Natural killer cell treated with Interleukin-12 subunit alpha and Interleukin-12 subunit beta and Interleukin-15 and Interleukin-18, amount 100 ng/mL, for 72 hours (primary cell): Measurements from ENCODE around the gene IL18R1. TPM values are rescaled to one million over a fixed set of nuclear protein-coding genes. Genes with fewer than 3 reads are reported as not detected.

Experiments
- ATAC-seq, 2 donors: fragments of 150-1000 bp; cut with Tn5 transposase in 1 of 2; sonication (Bioruptor Pico), chemical (Tn5 transposase) in 1 of 2; 2 replicates each; pipeline ENCODE4 v1.10.0; 2021
- DNase-seq: peaks from one replicate; pipeline ENCODE4 v3.0.0; 2022; ENCODE audit warnings: low spot score
- H3K27ac Mint-ChIP-seq, 2 donors: 1 replicate in 1 of 2; 2 replicates in 1 of 2; pipeline ENCODE4 v1.8.0; 2022; ENCODE audit warnings: mixed read lengths in 2 of 2, mild to moderate bottlenecking in 1 of 2, moderate library complexity in 1 of 2
- H3K27me3 Mint-ChIP-seq, 2 donors: 1 replicate in 1 of 2; 2 replicates in 1 of 2; pipeline ENCODE4 v1.8.0; 2022; ENCODE audit warnings: mixed read lengths in 2 of 2
- H3K36me3 Mint-ChIP-seq: one replicate; pipeline ENCODE4 v1.8.0; 2022; ENCODE audit warnings: mixed read lengths
- H3K4me1 Mint-ChIP-seq, 2 donors: 1 replicate in 1 of 2; 2 replicates in 1 of 2; pipeline ENCODE4 v1.8.0; 2022; ENCODE audit warnings: low read depth in 2 of 2, mixed read lengths in 2 of 2, mild to moderate bottlenecking in 1 of 2
- H3K4me3 Mint-ChIP-seq: one replicate; pipeline ENCODE4 v1.8.0; 2022; ENCODE audit warnings: mixed read lengths
- H3K9me3 Mint-ChIP-seq: 2 replicates; pipeline ENCODE4 v1.8.0; 2022; ENCODE audit warnings: mixed read lengths
- total RNA-seq, 2 donors: library from RNA; stranded (reverse); gene quantifications; one replicate each; pipeline ENCODE4 v1.2.3, GENCODE V29; 2022

The IL18R1 gene
- total RNA-seq, 2 donors from 2014 or later: 135 to 219 TPM

GRCh38 chr2:102335871-102336366, 19.7 kb upstream of the IL18R1 start:
- H3K27ac Mint-ChIP-seq: peak overlapping the region in 1 of 2 donors; percentile 71
- H3K4me3 Mint-ChIP-seq: no peak overlapping the region
- H3K36me3 Mint-ChIP-seq: peaks cover 7% of the 10 kb centered on the region
- peaks cover 6% of the 10 kb centered on the region for H3K9me3 Mint-ChIP-seq
- H3K27me3 Mint-ChIP-seq: peaks cover 2 to 7% of the 10 kb centered on the region in 2 donors
- H3K4me1 Mint-ChIP-seq: peaks cover 19 to 39% of the 10 kb centered on the region in 2 donors
- DNase-seq (no peak), ATAC-seq (peak in 1 of 2 donors; percentile 66)

- Mint-ChIP-seq H3K4me1 (peaks cover 19 to 39% of the 10 kb centered on the region in 2 donors), H3K4me3 (no peak overlapping the region), H3K9me3 (peaks cover 6% of the 10 kb centered on the region), H3K27me3 (peaks cover 2 to 7% of the 10 kb centered on the region in 2 donors), H3K27ac (no peak overlapping the region), H3K36me3 (peaks cover 7% of the 10 kb centered on the region)
- no peak for DNase-seq
- no peak for ATAC-seq
Measured at GRCh38 chr2:102336502-102336945, 19.1 kb upstream of the IL18R1 start.

GRCh38 chr2:102337012-102337411, 18.6 kb upstream of the IL18R1 start:
- peaks cover 6% of the 10 kb centered on the region for H3K9me3 Mint-ChIP-seq
- H3K4me3 Mint-ChIP-seq: no peak overlapping the region
- H3K27ac Mint-ChIP-seq: no peak overlapping the region
- H3K4me1 Mint-ChIP-seq: peaks cover 19 to 38% of the 10 kb centered on the region in 2 donors
- ATAC-seq: no peak
- H3K27me3 Mint-ChIP-seq: peaks cover under 1 to 7% of the 10 kb centered on the region in 2 donors
- DNase-seq: no peak
- H3K36me3 Mint-ChIP-seq: peaks cover 7% of the 10 kb centered on the region

GRCh38 chr2:102337481-102338386, 17.9 kb upstream of the IL18R1 start:
- H3K4me1 Mint-ChIP-seq: peaks cover 19 to 31% of the 10 kb centered on the region in 2 donors
- peaks cover under 1% of the 10 kb centered on the region for H3K36me3 Mint-ChIP-seq
- peaks cover under 1% of the 10 kb centered on the region for H3K9me3 Mint-ChIP-seq
- no peaks in the 10 kb centered on the region for H3K27me3 Mint-ChIP-seq
- ATAC-seq (peak in 1 of 2 donors; percentile 72), DNase-seq (no peak)
- peak overlapping the region in 1 of 2 donors; percentile 43 for H3K27ac Mint-ChIP-seq
- H3K4me3 Mint-ChIP-seq: peak overlapping the region; percentile 34

- DNase-seq: no peak
- Mint-ChIP-seq H3K4me1 (peaks cover 8 to 14% of the 10 kb centered on the region in 2 donors), H3K27me3 (no peaks in the 10 kb centered on the region), H3K9me3 (no peaks in the 10 kb centered on the region), H3K4me3 (no peak overlapping the region), H3K27ac (no peak overlapping the region), H3K36me3 (no peaks in the 10 kb centered on the region)
- ATAC-seq: no peak
Measured at GRCh38 chr2:102340778-102341177, 14.8 kb upstream of the IL18R1 start.

GRCh38 chr2:102342888-102343287, 12.7 kb upstream of the IL18R1 start:
- Mint-ChIP-seq H3K4me3 (no peak overlapping the region), H3K9me3 (no peaks in the 10 kb centered on the region), H3K27me3 (no peaks in the 10 kb centered on the region), H3K27ac (no peak overlapping the region), H3K36me3 (peaks cover 5% of the 10 kb centered on the region), H3K4me1 (peaks cover 9 to 10% of the 10 kb centered on the region in 2 donors)
- DNase-seq (no peak), ATAC-seq (no peak)

GRCh38 chr2:102344397-102344796, 11.2 kb upstream of the IL18R1 start:
- ATAC-seq: no peak
- H3K27me3 Mint-ChIP-seq: no peaks in the 10 kb centered on the region
- no peak overlapping the region for H3K4me3 Mint-ChIP-seq
- peaks cover 7% of the 10 kb centered on the region in 2 donors for H3K4me1 Mint-ChIP-seq
- peaks cover 5% of the 10 kb centered on the region for H3K36me3 Mint-ChIP-seq
- DNase-seq: no peak
- no peak overlapping the region for H3K27ac Mint-ChIP-seq
- H3K9me3 Mint-ChIP-seq: no peaks in the 10 kb centered on the region

GRCh38 chr2:102345329-102345920, 10.2 kb upstream of the IL18R1 start:
- Mint-ChIP-seq H3K9me3 (no peaks in the 10 kb centered on the region), H3K36me3 (peaks cover 9% of the 10 kb centered on the region), H3K4me1 (peaks cover 12% of the 10 kb centered on the region in 2 donors), H3K27ac (no peak overlapping the region), H3K4me3 (no peak overlapping the region), H3K27me3 (no peaks in the 10 kb centered on the region)
- ATAC-seq (no peak), DNase-seq (no peak)

- peaks cover 13 to 14% of the 10 kb centered on the region in 2 donors for H3K4me1 Mint-ChIP-seq
- no peak overlapping the region for H3K27ac Mint-ChIP-seq
- no peaks in the 10 kb centered on the region for H3K9me3 Mint-ChIP-seq
- no peak overlapping the region for H3K4me3 Mint-ChIP-seq
- no peak for DNase-seq
- no peaks in the 10 kb centered on the region for H3K27me3 Mint-ChIP-seq
- H3K36me3 Mint-ChIP-seq: peaks cover 9% of the 10 kb centered on the region
- ATAC-seq: no peak
Measured at GRCh38 chr2:102346381-102347130, 9.0 kb upstream of the IL18R1 start.

GRCh38 chr2:102350137-102350793, 5.3 kb upstream of the IL18R1 start:
- H3K27ac Mint-ChIP-seq: peak overlapping the region; percentile 1 to 3
- H3K9me3 Mint-ChIP-seq: no peaks in the 10 kb centered on the region
- DNase-seq (no peak), ATAC-seq (peak in 1 of 2 donors; percentile 46)
- no peak overlapping the region for H3K4me3 Mint-ChIP-seq
- no peaks in the 10 kb centered on the region for H3K27me3 Mint-ChIP-seq
- H3K4me1 Mint-ChIP-seq: peaks cover 17 to 24% of the 10 kb centered on the region in 2 donors
- peaks cover 9% of the 10 kb centered on the region for H3K36me3 Mint-ChIP-seq

GRCh38 chr2:102356381-102356712, 751 bp downstream of the IL18R1 start:
- DNase-seq: no peak
- Mint-ChIP-seq H3K4me3 (peak overlapping the region; percentile 100), H3K9me3 (no peaks in the 10 kb centered on the region), H3K27me3 (no peaks in the 10 kb centered on the region), H3K36me3 (peaks cover 35% of the 10 kb centered on the region), H3K27ac (peak overlapping the region; percentile 99 to 100), H3K4me1 (peaks cover 44 to 55% of the 10 kb centered on the region in 2 donors)
- ATAC-seq: no peak

- Mint-ChIP-seq H3K27ac (peak overlapping the region; percentile 99 to 100), H3K27me3 (no peaks in the 10 kb centered on the region), H3K4me1 (peaks cover 48 to 59% of the 10 kb centered on the region in 2 donors), H3K4me3 (peak overlapping the region; percentile 100), H3K36me3 (peaks cover 39% of the 10 kb centered on the region), H3K9me3 (no peaks in the 10 kb centered on the region)
- ATAC-seq (no peak), DNase-seq (no peak)
Measured at GRCh38 chr2:102356741-102357140, 1.1 kb downstream of the IL18R1 start.

- Mint-ChIP-seq H3K27me3 (no peaks in the 10 kb centered on the region), H3K9me3 (no peaks in the 10 kb centered on the region), H3K36me3 (peaks cover 49% of the 10 kb centered on the region), H3K4me3 (peak overlapping the region; percentile 100), H3K27ac (peak overlapping the region; percentile 99 to 100), H3K4me1 (peaks cover 52 to 66% of the 10 kb centered on the region in 2 donors)
- DNase-seq (no peak), ATAC-seq (no peak)
Measured at GRCh38 chr2:102357937-102358336, 2.3 kb downstream of the IL18R1 start.
